Measurements from ENCODE around the gene NDUFB10.
A peak's percentile ranks its signal among the peaks of the same experiment; 100 is the strongest.

NDUFB10 gene

DNA sequence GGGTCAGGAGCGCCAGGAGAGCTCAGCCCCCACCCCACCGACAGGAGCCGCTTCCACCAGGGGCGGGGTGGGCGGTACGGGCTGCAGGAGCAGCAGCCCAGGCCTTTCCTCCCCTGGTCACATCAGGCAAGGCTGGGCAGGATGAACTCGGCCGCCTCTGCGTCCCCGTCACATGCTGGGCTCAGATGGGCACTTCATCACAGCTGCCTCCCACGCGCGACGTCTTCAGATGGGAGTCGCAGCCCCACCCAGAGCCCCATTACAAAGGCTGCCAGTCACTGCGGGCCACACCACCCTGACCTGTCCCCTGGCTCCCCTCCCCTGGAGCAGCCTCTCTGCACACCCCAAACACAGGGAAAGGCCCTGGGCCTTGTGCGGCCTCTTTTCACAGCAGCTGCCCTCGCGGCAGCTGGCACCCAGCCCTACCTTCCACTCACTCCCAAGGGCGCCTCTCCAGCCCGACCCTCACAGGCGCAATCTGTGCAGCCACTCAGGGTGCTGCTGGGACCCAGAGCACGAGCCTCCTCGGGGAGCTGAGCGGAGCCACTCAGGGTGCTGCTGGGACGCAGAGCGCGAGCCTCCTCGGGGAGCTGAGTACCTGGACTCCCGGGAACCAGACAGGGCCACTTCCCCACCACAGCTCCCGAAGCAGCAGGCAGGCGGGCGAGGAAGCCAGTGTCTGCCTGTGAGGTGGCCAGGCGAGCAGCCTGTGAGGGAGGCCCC, 45.6 kb downstream of the NDUFB10 start:
- TF ChIP-seq POLR2AphosphoS5 (IDR thresholded peaks at IDR 0.05; ENCODE audit: low read depth, low read length) = no peak
- no peak for TF ChIP-seq TAF1 (IDR thresholded peaks at IDR 0.05; ENCODE audit: borderline replicate concordance, low read depth, low read length)
- TF ChIP-seq POLR2A (IDR thresholded peaks at IDR 0.05; ENCODE audit: low read depth, low read length) = no peak; the same call in 1 of the 2 replicates
- DNase-seq (ENCODE audit: insufficient read length) (no peak), FAIRE-seq (no peak)

DNA sequence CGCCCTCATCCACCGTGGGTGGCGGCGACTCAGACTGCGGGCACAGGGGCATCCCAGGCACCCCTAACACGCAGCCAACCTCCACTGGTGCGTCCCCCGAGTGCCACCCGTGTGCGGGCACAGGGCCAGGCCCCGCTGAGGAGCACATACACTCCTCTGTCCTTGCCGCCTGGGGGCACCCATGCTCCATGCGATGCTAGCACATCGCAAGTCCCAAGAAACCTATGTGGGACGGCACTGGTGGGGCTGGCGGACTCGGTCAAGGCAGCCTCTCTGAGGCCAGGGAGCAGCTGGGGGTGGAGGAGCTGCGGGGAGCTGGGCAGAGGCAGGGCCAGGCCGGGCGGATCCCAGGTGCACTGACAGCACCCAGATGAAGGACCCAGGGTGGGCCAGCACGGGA, 46.3 kb downstream of the NDUFB10 start:
- FAIRE-seq (no peak), DNase-seq (ENCODE audit: insufficient read length) (no peak)
- TF ChIP-seq POLR2AphosphoS5 (IDR thresholded peaks at IDR 0.05; ENCODE audit: low read depth, low read length) (no peak), POLR2A (IDR thresholded peaks at IDR 0.05; ENCODE audit: low read depth, low read length) (no peak), TAF1 (IDR thresholded peaks at IDR 0.05; ENCODE audit: borderline replicate concordance, low read depth, low read length) (no peak)

- no peak for TF ChIP-seq TAF1 (IDR thresholded peaks at IDR 0.05; ENCODE audit: borderline replicate concordance, low read depth, low read length)
- TF ChIP-seq POLR2AphosphoS5 (IDR thresholded peaks at IDR 0.05; ENCODE audit: low read depth, low read length) = no peak
- no peak for TF ChIP-seq POLR2A (IDR thresholded peaks at IDR 0.05; ENCODE audit: low read depth, low read length)
- FAIRE-seq (no peak), DNase-seq (ENCODE audit: insufficient read length) (no peak)
Observed at GRCh38 chr16:2006317-2006716, 47.0 kb downstream of the NDUFB10 start.

GRCh38 chr16:2007081-2007836, 47.9 kb downstream of the NDUFB10 start:
- TF ChIP-seq POLR2AphosphoS5 (IDR thresholded peaks at IDR 0.05; ENCODE audit: low read depth, low read length) = no peak
- no peak for FAIRE-seq
- no peak for DNase-seq (ENCODE audit: insufficient read length)

GRCh38 chr16:2008009-2008526, 48.7 kb downstream of the NDUFB10 start:
- DNase-seq (ENCODE audit: insufficient read length) = no peak
- no peak for FAIRE-seq
- TF ChIP-seq POLR2AphosphoS5 (IDR thresholded peaks at IDR 0.05; ENCODE audit: low read depth, low read length) (no peak), POLR2A (IDR thresholded peaks at IDR 0.05; ENCODE audit: low read depth, low read length) (no peak), TAF1 (IDR thresholded peaks at IDR 0.05; ENCODE audit: borderline replicate concordance, low read depth, low read length) (no peak)

- DNase-seq (ENCODE audit: insufficient read length) (no peak), FAIRE-seq (peak; percentile 58)
- TF ChIP-seq POLR2AphosphoS5 (IDR thresholded peaks at IDR 0.05; ENCODE audit: low read depth, low read length) = no peak
- no peak for TF ChIP-seq POLR2A (IDR thresholded peaks at IDR 0.05; ENCODE audit: low read depth, low read length)
- TF ChIP-seq TAF1 (IDR thresholded peaks at IDR 0.05; ENCODE audit: borderline replicate concordance, low read depth, low read length) = no peak
Observed at GRCh38 chr16:2008631-2009163, 49.4 kb downstream of the NDUFB10 start.

DNA sequence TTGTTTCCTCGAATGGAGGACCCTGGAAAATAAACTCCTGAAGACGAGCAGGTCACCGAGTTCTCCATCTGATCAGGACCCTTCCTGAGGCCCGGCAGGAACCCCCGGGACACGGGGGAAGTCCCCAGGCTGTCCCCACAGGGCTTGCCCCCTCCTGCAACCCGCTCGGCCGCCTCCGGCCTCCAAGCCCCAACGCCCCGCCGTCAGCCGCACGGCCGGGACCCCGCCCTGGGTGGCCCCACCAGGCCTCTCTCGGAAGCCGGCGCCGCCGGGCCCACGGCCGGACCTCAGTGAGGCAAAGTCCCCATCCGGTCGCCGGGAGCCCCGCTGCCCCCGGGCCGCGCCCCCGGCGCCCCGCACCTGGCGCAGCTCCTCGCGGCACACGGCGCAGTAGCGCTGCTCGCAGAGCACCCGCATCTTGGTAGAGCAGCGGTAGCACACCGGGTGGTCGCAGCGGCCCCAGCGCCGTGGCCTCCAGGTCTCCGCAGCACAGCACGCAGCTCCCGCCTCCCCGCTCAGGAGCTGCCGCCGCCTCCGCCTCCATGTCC, 49.9 kb downstream of the NDUFB10 start:
- DNase-seq (ENCODE audit: insufficient read length) = peak; percentile 61
- TF ChIP-seq POLR2AphosphoS5 (IDR thresholded peaks at IDR 0.05; ENCODE audit: low read depth, low read length) (no peak; the same call in 1 of the 2 replicates), TAF1 (IDR thresholded peaks at IDR 0.05; ENCODE audit: borderline replicate concordance, low read depth, low read length) (no peak), POLR2A (IDR thresholded peaks at IDR 0.05; ENCODE audit: low read depth, low read length) (no peak)
- FAIRE-seq = no peak

DNA sequence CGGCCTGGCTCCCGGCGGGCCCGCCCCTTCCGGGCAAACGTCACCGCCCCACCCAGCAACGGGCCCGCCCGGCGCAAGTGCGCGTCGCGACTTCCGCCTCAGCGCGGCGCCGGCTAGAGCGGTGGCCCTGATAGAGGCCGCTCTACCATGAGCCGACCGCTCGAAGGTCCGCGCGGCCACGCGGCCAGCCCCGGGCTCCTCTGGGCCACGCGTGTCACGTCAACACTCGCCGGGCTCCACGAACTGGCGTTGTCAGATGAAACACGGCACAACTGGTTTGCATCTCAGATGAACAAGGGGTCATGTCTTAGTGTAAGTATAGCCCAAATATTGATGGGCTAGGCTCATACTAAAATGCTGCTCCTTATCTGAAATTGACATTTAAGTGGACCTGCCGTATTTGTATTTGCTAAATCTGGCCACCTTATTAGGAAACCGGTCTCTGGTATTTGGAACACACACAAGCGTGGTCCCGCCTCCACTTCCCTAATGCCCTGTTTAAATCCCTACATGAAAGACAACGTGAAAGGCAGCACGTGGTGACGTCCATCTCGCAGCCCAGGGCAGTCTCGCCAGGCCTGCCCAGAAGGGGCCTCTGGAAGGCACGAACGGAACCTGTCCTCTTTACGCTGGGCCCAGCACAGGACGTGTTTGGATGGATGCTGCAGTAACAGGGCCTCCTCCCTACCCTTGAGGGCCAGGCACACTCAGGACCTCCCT, 50.6 kb downstream of the NDUFB10 start, which contains the start of gene ZNF598:
Gene ZNF598 (minus strand): TSS at position 31 of the 720 bp plus-strand sequence.
- TF ChIP-seq POLR2AphosphoS5 (IDR thresholded peaks at IDR 0.05; ENCODE audit: low read depth, low read length) = peak; percentile 81
- peak; percentile 94 for TF ChIP-seq POLR2A (IDR thresholded peaks at IDR 0.05; ENCODE audit: low read depth, low read length)
- TF ChIP-seq TAF1 (IDR thresholded peaks at IDR 0.05; ENCODE audit: borderline replicate concordance, low read depth, low read length) = peak; percentile 77; the same call in 1 of the 2 replicates
- peak; percentile 98 for DNase-seq (ENCODE audit: insufficient read length)
- FAIRE-seq = peak; percentile 85
